GM19324 (cell line): ENCODE data around the gene SLA2.
"Not testable (repeated sequence)": the region's sequence is repeated elsewhere in the genome, so short reads cannot be mapped to it uniquely, and the experiment has no call there.

Experiments
- ATAC-seq: cut with Tn5 transposase; IDR thresholded peaks from one replicate; pipeline ENCODE4 v1.9.1; 2021; ENCODE audit warnings: mild to moderate bottlenecking, moderate library complexity; ENCODE audit not compliant: unreplicated experiment, low FRiP score

SLA2 gene

GRCh38 chr20:36578356-36579041, 67.5 kb downstream of the SLA2 start:
- no peak for ATAC-seq

- no peak for ATAC-seq
Measured at GRCh38 chr20:36576081-36576445, 69.9 kb downstream of the SLA2 start.

- ATAC-seq: no peak
Measured at GRCh38 chr20:36574366-36575135, 71.4 kb downstream of the SLA2 start.

- ATAC-seq: no peak
Measured at GRCh38 chr20:36573798-36574365, 72.1 kb downstream of the SLA2 start.

GRCh38 chr20:36573103-36573797, 72.7 kb downstream of the SLA2 start, which contains the start of gene TGIF2:
TSS of gene TGIF2 (plus strand) at chr20:36573597. CDS start at chr20:36578775, 5,178 bp downstream.
- ATAC-seq: peak; percentile 81

- peak; percentile 10 for ATAC-seq
Measured at GRCh38 chr20:36572701-36573102, 73.3 kb downstream of the SLA2 start.

- no peak for ATAC-seq
Measured at GRCh38 chr20:36571564-36572504, 74.2 kb downstream of the SLA2 start.

- ATAC-seq: no peak
Measured at GRCh38 chr20:36569847-36570429, 76.1 kb downstream of the SLA2 start.

GRCh38 chr20:36565520-36565919, 80.5 kb downstream of the SLA2 start:
- ATAC-seq: no peak

- ATAC-seq: not testable (repeated sequence)
Measured at GRCh38 chr20:36564726-36565121, 81.3 kb downstream of the SLA2 start.

GRCh38 chr20:36564078-36564725, 81.8 kb downstream of the SLA2 start:
- not testable (repeated sequence) for ATAC-seq

- ATAC-seq: no peak
Measured at GRCh38 chr20:36563374-36563773, 82.6 kb downstream of the SLA2 start.

GRCh38 chr20:36562724-36563123, 83.3 kb downstream of the SLA2 start:
- no peak for ATAC-seq
